OCI-M2 (cell line): Measurements from ENCODE around the gene IPPK.

Experiments used
- DNase-seq: peaks from one replicate; lab custom pipeline; 2025; ENCODE audit not compliant: unreplicated experiment; lab: John Stamatoyannopoulos, UW

Gene IPPK

DNA sequence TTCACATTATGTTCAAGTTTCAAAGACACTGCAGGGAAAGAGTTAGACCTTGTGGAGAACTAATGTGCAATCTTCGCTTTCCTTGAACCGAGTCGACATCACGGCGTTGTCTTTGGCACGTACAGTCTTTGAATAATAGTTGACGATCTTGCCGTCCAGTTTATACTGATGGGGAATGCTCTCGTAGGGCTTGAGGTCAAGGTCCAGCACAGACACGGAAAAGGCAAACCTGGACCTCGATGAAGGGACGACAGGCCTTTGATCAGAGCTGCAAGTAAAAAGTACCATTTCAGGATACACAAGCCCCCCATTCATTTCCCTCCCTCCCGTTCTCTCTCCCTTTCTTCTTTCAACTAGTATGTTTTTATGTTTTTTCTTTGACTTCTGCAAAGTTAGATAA, 54.1 kb downstream of the IPPK start:
- DNase-seq, result no peak

DNA sequence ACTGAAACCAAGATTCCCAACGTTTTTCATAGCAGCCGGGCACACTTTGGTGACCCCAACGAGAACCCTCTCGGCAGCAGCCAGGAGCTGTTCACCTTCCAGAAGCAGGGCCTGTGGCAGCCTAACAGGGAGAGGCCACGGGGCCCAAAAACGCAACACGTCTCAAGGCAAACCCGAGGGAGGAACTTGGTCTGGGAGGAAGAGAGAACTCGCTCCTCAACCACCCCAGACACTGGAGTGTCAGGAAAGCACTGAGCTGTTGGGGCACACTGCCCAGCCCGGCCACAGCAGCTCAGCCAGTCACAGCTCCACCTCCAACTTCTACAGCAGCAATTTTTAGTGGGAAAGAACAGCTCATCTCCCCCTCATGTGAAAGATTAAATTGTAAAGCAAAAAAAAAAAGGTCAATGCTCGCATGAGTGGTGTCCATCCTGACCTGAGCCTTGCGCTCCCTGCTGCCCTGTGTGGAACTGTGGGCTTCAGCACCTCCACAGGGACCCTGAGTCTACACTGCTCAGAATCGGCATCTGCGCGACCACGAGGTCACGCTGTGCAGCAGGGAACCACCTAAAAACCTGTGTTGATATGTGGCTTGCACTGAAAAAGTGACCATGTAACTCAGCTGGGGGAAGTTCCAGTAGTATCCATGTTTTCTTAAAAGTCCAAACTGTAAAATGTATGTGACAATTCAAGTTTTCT, 55.0 kb downstream of the IPPK start:
- DNase-seq, result no peak

DNA sequence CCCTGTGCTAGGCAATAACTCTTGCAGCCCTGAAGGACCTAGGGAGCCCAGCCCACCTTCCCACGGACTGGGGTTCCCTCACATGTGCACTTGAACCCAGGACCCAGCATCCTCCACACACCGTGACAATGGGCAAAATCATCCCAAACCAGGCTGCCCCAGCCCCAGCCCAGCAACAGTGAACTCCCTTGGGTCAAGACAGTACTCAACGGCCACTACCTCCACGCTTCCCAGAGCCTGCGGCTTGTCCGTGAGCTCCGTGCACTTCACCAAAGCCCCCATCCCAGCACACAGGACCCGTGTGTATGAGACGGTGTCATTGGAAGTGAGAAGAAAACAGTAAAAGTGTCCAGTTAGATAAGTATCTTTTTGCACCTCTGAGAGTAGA, 55.8 kb downstream of the IPPK start:
- DNase-seq, result no peak

DNA sequence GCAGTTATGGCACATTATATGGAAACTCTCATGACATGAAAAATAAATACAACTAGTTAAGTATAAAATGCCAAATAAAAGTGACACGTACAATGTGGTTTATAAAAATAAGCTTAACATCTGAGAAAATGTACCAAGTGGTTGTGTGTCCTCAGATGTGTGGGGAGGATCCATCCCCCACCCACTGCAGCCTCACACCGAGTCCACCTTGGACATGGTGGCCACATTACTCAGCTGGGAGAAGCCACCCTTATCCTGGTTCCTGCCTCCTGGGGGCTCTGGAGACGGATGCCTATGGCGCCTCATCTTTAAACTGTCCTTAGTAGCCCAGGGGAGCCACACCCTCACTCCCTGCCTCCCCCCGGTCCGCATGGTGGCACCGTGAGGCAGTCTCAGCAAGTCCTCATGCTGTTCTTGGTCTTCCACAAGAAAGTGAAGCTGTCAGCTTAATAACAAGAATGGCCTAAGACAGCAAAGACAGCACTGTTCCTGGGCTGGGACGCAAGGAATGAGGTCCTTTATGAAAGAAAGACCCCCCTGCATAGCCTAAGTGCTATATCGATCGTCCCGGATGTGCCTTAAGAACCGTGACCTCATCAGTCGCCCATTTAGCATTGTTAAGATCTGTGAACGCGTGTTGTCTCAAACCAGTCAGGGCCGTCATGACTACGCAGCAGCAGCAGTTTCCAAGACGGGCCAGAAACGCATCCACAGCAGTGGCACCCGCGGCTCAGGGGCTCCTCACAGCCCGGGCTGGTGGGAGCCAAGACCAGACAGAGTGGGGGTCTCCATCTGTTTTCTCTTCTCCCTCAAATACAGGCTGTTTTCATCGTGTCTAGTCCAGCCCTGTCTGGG, 56.4 kb downstream of the IPPK start:
- DNase-seq, result no peak

DNA sequence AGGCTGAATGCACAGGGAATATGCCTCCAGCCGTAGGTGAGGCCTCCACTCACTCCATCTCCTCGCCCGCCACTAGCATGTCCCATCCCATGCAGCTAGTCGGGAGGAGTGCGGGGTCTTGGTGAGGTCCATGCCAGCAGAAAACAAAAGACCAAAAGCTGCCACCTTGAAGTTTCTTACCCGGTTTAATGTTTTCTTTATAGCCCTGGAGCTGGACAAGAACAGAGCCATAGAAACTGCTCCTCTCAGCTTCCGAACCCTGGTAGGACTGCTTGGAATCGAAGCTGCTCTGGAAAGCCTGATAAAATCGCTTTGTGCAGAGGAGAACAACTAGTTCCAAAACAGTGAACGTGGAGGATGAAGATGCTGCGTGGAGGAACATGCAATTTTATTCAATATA, 57.1 kb downstream of the IPPK start:
- no peak for DNase-seq

DNA sequence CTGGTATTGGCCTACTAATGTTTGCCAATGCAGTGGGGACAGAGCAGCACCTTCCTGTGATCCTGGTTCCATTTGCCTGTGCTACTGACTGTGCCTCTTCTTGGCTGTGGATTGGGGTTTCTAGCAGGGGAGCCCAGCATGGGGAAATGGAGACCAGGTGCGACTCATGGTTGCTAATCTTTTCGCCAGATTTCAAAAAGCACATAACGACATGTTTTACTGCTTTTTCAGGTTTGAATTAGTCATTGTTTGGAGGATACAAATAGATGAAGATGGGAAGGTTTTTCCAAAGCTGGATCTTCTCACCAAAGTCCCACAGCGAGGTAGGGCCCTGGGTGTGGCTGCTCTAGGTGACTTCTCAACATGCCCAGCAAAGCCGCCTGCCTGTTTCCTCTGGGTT, 57.6 kb downstream of the IPPK start:
- DNase-seq, result no peak

DNA sequence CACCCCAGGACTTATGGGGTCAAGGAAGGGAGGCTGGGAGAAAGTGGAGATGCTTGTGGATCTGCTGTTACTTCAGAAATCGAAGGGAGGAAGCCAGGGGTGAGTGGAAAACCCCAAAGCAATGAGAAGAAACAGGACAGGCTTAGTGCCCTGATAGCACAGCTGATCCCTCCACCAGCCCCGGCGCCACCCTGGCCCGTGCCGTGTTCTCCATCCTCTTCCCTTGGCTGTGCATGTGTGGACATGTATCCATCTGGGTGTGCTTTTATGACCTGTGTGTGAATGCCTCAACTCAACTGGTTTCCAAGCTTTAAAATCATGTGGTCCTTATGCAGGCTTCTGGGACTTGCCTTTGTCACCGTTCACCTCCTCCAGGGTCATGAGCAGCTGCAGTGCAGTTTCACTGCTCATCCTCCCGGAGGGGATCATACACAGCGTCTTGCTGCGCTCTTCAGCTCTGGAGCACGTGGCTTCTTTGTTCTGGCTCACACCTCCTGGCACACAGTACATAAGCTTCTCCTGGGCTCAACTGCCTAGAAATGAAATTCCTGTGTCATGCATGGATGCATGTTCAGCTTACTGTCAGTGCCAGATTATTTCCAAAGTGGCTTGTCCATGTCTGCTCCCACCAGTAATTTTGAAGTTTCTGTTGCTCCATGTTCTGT, 58.2 kb downstream of the IPPK start:
- no peak for DNase-seq

DNA sequence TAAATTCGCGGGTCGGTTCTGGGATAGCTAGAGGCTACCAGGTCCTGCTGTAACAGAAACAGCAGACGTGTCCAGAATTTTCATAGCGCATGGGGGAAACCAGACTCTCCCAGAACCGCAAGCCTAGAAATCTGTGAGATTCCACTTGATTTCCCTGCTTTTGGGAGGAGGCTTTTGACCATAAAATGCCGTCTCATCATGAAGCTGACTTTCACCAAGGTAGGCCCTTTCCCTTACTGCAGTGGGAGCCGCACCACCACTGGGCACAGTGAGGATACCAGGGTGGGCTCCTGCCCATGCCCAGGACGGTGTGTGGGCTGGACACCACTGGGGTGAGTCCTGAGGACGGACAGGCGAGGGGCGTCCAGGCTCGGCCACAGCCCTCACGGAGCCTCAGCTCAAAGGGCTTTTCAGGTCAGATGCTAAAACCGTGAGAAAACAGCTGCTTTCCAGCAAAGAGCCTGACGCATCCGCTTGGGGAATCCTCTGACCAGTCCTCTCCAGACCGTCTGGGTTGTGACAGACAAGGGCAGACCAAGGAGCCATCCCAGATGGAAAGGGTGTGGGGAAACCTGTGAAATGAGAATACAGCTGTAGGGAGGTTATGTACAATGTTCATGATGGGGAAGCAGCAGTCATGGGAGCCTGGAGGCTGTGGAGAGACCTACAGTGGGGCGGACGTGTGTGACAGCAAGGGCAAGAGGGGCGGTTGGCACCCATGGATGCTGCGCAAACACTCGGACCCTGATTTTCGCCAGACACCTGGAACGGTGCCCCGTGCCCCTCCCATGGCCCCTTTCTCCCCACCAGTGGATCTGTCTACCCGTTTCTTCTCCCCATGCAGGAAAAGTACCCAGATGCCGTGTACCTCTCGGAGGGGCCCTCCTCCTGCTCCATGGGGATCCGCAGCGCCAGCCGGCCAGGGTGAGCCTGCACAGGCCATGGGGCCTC, 59.2 kb downstream of the IPPK start:
- DNase-seq, result no peak

DNA sequence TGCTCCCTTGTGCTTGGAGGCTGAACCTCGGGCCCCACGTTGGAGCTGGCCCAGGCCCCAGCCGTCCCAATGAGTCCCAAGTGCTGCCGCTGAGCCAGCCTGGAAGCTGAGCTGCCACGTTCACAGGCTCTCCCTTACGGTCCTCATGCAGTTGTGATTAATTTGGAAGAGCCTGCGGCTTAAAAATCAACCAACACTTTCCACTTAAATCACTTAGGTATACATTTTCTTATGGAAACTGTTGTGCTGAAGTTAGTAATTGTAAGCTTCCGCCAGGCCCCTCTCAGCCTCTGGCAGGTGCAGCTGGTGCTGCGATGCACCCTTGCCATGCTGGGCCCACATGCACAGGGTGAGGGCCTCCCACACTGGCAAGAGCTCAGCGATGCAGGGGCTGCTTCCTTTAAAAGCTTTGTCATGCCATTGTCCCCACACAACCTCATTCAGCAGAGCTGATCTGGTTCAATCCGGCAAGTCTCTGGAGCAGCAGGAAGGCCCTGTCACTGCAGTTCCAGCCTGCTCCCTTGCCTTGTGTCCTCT, 61.0 kb downstream of the IPPK start:
- DNase-seq, result no peak

DNA sequence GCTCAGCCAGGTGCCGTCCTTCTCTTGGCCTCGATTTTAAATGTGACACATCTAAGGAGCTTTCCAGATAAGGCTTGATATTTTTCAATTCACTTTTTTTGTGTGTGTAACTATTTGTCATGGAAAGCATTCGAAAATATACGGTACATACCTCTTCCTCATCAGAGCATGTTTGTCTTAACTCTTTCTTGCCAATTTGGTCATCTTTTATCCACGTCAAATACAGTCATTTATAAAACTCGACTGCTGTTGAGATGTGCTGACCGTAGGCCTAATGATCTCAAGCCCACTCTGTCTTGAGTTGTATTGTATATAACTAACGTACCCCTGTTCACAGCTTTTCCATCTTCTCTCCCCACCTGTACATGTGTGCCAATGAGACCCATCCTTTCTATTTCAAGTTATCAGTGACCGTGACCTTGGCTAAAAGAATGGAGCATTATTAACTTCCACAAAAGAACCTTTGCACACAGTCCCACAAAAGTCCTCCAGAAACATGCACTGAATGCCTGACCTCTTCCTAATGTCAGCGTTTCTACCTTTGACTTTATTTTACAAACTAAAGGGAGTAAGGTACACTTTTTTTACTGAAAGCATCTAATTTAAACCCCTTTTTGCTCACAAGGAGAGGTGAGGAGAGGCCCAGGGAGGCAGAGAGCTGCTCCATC, 61.6 kb downstream of the IPPK start:
- DNase-seq, result no peak

DNA sequence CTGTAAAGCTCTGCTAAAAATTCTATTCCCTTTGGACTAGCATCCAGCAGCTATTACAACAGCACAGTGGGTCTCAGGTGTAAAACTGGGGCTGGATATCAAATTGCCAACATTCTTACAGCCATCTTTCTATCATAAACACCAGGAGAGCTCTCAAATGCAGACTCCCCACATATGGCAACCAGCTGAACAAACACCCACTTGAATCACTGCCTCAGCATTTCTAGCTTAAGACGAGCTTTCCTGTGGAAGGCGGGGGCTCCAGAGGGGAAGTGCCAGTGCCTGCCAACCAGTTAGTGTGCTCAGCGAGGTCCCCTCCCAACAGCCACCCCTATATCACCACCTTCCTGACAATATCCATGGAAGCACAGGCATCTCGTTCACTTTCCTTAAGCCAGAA, 62.2 kb downstream of the IPPK start:
- DNase-seq, result no peak

DNA sequence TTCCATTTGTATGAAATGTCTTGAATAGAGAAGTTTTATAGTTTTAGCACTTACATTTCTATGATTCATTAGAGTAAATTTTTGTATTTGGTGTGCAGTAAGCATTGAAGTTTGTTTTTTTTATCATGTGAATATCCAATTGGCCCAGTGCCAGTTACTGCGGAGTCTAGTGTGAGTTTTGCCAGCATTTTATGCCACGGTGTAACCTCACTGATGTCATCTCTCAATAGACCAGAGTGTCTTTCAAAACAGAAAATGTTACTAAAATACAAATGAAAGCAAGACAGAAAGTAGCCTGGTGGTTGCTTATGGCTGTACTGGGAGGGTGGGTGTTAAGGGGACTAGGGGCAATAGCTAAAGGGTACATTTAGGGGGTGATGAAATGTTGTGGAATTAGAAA, 62.8 kb downstream of the IPPK start:
- no peak for DNase-seq

DNA sequence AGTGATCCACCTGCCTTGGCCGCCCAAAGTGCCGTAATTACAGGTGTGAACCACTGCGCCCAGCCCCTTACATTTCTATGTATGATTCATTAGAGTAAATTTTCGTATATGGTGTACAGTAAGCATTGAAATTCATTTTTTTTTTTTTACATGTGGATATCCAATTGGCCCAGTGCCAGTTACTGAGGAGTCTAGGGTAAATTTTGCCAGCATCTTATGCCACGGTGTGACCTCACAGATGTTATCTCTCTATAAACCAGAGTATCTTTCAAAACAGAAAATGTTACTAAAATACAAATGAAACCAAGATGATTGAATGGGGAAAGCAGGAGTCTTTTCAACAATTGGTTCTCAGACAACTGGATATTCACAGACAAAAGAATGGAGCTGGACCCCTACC, 64.7 kb downstream of the IPPK start:
- DNase-seq, result no peak

DNA sequence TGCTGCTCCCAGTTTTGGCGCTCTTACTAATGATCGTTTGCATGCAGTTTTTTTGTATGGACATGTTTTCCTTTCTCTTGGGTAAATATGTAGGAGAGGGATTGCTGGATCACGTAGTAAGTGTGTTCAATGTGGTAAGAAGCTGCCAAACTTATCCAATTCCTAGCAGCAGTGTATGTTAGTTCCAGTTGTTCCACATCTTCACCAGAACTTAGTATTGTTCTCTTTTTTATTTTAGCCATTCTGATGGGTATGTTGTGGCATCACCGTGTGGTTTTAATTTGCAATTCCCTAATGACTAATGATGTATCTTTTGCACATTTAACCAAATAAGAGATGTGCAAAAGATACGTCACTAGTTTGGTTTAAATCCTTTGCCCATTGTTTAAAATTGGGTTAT, 65.9 kb downstream of the IPPK start:
- DNase-seq, result no peak

DNA sequence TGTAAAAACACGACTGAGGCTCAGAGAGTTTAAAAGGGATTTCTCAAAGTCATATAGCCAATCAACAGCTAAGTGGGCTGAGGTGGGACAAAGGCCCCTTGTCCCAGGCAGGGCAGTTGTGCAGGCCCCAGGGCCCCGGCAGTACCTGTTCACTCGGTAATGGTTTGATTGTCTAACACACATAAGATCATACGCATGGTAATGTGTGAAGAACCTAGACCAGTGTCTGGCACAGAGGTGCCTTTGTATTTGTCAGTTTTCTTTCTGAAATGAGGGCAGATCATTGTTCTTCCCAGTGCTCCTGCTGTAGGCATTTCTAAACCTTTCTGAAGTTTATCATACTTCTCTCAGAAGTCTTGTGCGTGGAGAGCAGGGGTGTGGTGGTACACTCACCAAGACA, 66.8 kb downstream of the IPPK start:
- no peak for DNase-seq

DNA sequence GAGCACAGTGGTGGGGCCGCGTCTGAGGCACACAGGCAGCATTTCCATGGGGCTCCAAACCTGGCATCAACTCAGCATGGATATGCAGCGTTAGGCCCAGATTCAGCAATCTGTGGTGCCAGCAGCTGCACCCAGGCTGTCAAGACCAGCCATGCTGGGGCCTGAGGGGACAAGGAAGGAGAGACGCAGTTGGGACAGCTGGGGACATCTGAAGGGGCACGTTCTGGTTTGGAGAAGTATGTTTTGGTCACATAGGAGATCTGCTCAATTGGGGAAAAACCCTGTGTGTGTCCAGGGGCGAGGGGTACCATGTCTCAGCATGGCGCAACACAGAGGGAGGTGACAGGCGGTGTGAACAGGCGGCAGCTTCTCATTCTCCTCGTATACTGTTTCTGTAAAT, 67.5 kb downstream of the IPPK start:
- DNase-seq, result no peak

DNA sequence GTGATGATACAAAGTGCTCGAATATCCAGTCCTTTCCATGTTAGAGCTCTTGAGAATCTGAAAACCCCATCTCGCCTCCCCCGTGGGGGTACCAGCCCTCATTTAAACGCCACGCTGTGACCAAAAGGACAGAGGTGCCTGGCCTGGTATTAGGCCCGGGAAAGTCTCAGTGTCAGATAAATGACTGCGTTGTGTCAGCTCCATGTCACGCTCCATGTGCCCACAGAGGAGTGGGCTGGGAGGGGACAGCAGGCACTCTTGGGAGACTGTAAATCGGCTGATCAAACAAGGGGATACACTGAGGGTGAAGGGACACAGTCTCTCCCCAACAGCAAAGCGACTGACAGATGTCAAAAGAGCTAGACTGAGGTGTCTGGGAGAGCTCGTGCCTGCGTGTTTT, 68.5 kb downstream of the IPPK start:
- no peak for DNase-seq

DNA sequence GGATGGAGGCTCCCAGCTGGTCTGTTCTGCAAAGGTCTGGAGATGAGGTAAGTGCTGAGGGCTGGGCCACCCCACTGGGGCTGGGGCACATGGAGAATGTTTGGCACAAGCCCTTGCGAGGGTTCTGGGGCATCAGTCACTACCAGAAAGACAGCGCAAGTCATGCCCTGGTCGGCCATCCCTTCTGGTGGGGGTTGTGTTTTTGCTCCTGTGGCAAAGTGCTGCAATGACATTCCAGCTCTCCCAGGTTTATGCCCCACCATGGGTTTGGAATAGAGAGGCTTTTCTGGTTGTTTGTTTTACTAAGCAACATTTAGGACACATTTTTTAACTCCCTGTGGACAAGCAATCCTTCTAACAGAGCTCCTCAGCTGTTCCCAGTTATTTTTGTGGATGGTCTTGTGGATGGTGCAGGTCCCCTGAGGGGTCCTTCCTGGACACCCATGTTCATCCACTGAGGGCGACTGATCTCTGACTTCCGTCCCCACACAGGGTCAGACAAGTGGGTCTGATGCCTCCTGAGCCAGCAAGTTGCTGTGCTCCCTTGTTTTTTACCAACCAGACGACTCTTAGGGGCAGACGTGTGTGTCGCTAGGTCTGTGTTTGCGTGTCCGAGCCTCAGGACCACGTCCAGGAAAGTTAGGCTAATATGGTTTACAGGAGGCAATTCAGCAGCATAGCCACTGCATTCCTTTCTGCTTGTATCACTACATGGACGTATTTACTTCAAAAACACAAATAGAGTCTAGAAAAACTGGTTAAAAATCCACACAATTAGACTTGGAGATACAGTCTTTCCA, 69.3 kb downstream of the IPPK start:
- DNase-seq, result no peak

DNA sequence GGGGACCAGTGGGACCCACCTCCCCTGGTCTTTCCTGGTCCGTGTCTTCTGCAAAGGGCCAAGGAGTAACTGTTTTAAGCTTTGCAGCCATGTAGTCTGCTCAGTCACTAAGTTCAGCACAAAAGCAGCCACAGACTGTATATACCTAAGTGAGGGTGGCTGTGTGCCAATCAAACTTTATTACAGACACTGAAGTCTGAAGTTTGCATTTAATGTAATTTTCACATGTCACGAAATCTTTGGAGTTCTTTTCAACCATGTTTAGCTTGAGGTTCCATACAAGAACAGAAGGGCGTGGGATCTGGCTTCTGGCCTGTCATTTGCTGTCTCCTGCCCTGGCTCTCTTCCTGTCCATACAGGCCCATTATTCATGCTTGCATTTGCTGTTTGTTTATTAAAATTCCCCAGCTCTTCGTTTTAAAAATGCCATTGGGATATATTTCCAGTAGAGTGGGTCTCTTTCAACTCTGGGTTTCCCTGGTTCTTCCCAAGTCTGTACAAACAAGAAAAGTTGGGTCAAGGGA, 69.9 kb downstream of the IPPK start:
- DNase-seq, result no peak
